T1000 (cell line): ENCODE results near the gene SDC4.

ENCODE experiments used
- DNase-seq: peaks from one replicate; lab custom pipeline; 2025; ENCODE audit warnings: mixed read lengths; lab: John Stamatoyannopoulos, UW

SDC4 gene

GRCh38 chr20:45343532-45344167, 4.6 kb downstream of the SDC4 start:
- no peak for DNase-seq

DNA sequence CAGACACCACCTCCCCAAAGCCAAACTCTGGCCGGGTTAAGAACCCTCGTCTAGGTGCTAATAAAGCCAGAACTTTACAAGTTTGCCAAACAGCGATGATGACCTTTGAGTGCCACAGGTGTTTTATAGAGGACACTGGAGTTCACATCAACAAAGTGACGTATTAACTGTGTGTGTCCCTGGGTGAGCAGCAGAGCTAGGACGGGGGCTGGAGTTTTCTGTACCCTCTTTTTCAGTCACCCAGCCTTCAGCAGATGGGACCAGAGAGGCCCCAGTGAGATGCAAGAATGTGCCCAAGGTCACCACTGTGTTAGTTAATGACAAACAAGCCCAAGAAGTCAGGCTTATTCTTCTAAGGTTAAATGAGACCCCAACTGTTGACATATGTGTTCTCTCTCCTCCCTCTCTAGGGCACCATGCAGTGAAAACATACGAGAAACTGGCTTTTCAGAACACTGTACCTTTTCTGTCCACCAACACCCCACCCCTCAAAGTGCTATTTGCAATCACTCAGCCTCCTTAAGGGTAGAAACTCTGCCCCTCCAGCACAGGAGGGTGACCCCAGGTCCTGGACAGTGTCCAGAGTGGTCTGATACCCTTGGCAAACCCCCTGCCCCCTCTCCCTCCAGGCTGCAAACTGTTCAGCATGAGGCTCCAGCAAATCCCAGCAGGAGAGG, 5.2 kb downstream of the SDC4 start:
- DNase-seq: no peak

GRCh38 chr20:45341939-45342854, 6.0 kb downstream of the SDC4 start:
- DNase-seq: peak; percentile 33

- DNase-seq: no peak
Measured at GRCh38 chr20:45341579-45341938, 6.7 kb downstream of the SDC4 start.

GRCh38 chr20:45340951-45341350, 7.3 kb downstream of the SDC4 start:
- no peak for DNase-seq

DNA sequence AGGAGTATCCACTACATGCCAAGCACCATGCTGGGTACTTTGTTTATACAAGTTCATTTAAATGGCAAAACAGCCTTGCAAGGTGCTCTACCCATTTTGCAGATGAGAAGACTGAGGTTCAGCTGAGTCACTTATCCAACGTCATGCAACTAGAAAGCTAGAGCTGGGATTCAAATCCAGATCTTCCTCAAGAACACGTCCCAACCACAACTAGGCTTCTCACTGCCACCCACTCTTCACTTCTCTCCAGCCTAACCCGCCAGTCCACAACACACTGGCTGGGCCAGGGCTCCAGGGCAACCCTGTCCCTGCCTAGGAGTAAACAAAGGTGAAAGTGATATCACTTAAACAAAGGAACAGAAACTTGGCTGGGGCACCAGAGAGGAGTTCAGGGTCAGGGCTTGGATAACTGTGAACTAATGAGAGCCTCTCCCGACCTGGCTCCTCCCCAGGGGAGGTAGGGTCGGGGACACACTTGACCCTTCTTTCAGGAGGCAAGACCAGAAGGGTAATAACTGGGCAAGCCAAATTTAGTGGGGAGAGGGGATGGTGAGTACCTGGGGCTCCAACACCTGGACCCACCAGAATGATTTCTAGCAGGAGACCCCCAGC, 7.9 kb downstream of the SDC4 start:
- no peak for DNase-seq

GRCh38 chr20:45339799-45340198, 8.4 kb downstream of the SDC4 start:
- DNase-seq: no peak

- DNase-seq: no peak
Measured at GRCh38 chr20:45339084-45339483, 9.1 kb downstream of the SDC4 start.

GRCh38 chr20:45338121-45339030, 9.8 kb downstream of the SDC4 start:
- no peak for DNase-seq

DNA sequence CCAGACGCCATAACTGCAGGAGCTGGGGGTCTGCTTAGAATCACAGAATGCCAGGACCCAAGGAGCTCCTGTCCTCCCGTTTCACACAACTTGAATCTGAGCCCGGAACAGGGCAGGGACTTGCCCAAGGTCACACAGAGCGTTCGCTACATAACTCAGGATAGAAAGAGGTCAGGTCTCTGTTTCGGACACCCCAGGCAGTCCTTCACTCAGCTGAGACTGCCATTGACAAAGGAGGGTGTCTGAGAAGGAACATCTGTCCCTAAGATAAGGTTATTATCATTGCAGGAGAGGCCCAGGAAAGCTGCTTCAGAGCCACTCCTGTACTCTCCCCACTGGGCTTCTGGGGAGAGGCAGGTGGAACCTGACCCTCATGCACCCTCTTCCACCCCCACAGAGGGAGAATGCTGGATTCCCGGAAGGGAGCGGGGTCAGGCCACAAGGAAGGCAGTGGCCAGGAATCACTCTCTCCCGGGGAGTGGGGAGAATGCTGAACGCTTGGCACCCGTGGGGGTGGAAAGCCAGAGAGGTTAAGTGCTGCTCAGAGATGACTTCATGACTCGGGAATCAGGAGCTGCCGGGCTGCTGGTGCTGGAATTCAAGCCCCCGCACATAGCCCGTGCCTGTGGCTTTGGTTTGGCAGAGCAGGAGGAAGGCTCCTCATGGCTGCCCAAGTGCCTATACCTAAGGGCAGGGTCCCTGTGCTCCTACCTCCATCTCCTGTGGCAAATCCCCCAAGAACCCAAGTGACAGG, 10.7 kb downstream of the SDC4 start:
- peak; percentile 83 for DNase-seq

DNA sequence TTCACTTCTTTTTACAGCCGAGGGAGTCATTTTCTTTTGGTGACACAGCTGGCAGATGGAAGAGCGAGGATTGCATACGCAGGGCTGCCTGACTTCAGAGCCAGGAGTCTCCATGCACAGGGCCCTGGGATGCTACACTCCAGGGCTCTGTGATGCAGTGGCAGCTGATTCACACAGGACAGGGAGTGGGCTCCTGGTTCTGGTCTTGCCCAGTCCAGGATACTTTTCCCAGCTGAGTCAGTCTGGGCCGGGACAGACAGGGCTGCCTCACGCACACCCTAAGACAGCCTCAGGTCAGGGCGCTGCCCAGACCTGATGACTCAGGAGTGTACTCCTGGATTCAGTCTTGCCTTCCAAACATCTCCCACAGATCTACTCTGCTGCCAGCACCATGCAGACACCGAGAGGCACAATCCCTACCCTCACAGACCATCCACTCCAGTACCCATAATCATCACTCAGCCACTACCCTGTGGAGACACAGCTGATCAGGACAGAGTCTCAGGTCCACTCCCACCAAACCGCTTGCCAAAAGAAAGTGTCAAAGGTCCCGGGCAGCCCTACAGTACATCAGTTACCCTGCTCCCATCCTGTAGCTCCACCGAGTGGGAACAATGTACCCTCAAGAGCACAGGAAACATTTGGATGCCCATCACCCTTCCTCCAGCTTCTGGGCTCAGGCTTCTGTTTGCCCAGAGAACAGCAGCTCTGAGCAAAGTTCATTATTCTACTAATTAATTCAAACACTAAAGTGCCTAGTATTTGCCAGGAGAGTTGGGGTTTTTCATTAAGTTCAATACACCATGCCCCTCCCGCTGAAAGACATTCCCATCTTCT, 11.5 kb downstream of the SDC4 start:
- peak; percentile 94 for DNase-seq

GRCh38 chr20:45330476-45330875, 17.7 kb downstream of the SDC4 start:
- DNase-seq: no peak

DNA sequence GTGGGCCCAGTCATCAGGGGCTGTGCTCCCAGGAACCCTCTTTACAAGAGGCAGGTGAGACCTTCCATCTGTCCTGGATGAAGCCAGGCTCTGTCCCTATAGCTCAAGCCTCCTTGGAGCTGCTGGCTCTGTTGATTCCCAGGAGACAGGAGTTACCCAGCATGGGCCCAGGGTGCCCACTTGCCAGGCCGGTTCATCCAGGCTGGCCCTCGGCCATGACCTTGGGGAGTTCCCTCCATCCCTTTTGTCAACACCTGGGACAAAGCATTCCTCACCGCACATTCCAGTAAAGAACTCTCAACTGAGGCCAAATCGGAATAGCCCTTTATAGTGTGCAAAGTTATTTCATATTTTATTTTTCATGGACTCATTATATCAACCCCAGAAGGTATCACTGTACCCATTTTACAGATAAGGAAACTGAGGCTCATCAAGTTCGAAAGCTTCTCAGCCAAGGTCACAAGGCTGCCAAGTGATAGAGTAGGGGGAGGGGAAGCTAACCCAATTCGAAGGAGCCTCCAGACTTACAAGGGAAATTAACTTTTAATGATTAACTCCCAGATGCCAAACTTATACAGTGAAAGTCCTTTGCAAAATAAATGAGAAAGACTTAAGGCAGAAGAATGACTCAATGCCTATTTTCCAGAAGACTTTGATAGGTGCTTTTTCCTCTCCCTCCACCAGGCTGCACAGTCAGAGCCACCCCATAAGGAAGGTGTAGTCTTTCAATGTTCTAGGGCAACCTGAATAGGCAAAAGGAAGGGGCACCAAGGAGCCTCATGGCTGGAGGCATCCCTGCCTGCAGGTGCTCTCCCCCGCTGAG, 18.5 kb downstream of the SDC4 start:
- no peak for DNase-seq

DNA sequence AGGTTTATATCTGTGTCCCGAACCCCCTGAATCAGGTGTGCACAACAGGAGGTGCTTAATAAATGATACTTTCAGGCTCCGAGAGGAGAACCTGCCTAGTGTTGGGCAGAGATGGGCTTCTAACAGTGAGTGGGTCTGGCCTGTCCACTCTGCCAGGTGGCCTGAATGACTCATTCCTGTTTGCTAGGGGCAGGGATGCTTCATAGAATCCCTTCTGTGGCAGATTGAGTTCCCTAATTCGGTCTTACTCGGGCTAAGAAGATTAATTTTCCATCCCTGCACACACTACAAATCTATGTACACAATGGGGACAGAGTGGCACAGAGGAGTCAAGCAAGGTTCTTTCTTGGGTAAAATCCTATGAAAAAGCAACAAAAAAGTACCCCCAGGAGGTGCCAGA, 19.8 kb downstream of the SDC4 start:
- DNase-seq: no peak

- no peak for DNase-seq
Measured at GRCh38 chr20:45325371-45325770, 22.9 kb downstream of the SDC4 start.

DNA sequence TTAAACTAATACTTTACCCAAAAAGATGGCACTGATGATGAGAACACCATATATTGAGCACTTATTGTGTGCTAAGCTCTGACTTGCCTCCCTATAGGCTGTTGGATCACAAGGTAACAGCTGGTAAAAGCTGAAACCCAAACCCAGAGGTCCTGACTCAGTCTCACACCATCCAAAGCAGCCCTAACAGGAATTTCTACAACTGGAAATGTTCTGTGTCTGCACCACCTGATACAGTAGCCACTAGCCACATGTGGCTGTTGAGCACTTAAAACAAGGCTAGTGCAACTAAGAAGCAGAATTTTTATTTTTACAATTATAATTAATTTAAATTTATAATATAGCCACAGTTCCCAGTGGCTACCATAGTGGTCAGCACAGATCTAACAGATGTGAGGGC, 24.5 kb downstream of the SDC4 start:
- no peak for DNase-seq

GRCh38 chr20:45322952-45323383, 25.3 kb downstream of the SDC4 start:
- DNase-seq: peak; percentile 26

- no peak for DNase-seq
Measured at GRCh38 chr20:45320948-45321595, 27.2 kb downstream of the SDC4 start.
